GM10248 (cell line): Measurements from ENCODE around the gene BAIAP2.

Source experiments
- CTCF ChIA-PET: fragments of 300-600 bp; sonication (Branson Sonifier 250); formaldehyde crosslinking; extraction: SDS; loops from one replicate; lab custom pipeline; 2021; ENCODE audit warnings: antibody characterized with exemption; lab: Yijun Ruan, JAX
- POLR2A ChIA-PET: fragments of 350-650 bp; sonication (Branson Sonifier 250); formaldehyde crosslinking; extraction: SDS; loops from one replicate; lab custom pipeline; 2020; ENCODE audit warnings: antibody characterized with exemption; lab: Yijun Ruan, JAX
- DNase-seq: peaks from one replicate; pipeline ENCODE4 v3.0.0; 2012; ENCODE audit errors: extremely low spot score
- TF ChIP-seq, protein P1 (sequence below): IDR thresholded peaks from 2 replicates; pipeline ENCODE4 v1.5.1; 2012; ENCODE audit warnings: mild to moderate bottlenecking, low read depth; ENCODE audit errors: extremely low read depth, missing control alignments, control extremely low read depth

BAIAP2 gene

DNA sequence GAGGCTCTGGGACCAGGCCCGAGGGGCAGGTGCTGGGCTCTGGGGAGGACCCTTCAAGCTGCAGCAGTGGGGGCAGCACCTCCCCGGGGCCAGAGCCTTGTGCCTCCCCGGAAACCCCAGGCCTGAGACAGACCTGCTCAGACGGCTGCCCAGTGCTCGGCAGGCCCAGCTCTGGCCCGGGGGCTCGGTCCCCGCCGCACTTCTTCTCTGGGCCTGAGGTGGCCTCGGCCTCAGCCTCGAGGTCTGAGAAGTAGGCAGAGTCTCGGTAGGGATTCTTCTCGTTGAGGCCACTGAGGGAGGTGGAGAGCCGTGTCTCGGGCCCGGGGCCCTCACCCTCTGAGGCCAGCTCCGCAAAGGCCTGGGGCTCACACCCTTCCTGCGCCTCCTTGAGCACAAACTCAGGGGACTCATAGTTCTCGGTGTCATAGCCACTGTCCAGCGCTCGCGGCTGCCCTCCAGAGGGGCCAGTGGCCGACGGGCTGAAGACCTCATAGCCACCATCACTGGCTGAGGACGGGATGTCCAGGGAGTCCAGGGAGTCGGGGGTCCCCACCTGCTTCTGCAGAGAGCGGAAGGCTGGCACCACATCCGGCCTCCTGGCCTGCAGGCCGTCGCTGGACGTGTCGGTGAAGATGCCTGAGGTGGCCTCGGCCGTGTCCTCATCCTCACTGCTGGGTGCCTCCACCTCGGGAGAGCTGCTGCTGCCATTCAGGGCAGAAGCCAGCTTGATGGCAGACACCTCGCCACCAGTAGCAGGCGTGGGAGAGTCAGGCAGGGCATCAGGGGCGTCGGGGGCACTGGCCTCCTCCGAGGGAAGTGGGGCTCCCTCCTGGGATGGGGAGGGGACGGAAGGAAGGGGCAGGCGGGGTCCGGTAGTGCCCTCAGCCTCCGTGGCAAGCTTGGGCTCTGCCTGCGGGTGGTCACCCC lies 86.0 kb downstream of the BAIAP2 start:
- TF ChIP-seq, protein P1, sequence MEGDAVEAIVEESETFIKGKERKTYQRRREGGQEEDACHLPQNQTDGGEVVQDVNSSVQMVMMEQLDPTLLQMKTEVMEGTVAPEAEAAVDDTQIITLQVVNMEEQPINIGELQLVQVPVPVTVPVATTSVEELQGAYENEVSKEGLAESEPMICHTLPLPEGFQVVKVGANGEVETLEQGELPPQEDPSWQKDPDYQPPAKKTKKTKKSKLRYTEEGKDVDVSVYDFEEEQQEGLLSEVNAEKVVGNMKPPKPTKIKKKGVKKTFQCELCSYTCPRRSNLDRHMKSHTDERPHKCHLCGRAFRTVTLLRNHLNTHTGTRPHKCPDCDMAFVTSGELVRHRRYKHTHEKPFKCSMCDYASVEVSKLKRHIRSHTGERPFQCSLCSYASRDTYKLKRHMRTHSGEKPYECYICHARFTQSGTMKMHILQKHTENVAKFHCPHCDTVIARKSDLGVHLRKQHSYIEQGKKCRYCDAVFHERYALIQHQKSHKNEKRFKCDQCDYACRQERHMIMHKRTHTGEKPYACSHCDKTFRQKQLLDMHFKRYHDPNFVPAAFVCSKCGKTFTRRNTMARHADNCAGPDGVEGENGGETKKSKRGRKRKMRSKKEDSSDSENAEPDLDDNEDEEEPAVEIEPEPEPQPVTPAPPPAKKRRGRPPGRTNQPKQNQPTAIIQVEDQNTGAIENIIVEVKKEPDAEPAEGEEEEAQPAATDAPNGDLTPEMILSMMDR, result no peak
- ChIA-PET CTCF (no interaction called here), POLR2A (no interaction called here)
- no peak for DNase-seq

DNA sequence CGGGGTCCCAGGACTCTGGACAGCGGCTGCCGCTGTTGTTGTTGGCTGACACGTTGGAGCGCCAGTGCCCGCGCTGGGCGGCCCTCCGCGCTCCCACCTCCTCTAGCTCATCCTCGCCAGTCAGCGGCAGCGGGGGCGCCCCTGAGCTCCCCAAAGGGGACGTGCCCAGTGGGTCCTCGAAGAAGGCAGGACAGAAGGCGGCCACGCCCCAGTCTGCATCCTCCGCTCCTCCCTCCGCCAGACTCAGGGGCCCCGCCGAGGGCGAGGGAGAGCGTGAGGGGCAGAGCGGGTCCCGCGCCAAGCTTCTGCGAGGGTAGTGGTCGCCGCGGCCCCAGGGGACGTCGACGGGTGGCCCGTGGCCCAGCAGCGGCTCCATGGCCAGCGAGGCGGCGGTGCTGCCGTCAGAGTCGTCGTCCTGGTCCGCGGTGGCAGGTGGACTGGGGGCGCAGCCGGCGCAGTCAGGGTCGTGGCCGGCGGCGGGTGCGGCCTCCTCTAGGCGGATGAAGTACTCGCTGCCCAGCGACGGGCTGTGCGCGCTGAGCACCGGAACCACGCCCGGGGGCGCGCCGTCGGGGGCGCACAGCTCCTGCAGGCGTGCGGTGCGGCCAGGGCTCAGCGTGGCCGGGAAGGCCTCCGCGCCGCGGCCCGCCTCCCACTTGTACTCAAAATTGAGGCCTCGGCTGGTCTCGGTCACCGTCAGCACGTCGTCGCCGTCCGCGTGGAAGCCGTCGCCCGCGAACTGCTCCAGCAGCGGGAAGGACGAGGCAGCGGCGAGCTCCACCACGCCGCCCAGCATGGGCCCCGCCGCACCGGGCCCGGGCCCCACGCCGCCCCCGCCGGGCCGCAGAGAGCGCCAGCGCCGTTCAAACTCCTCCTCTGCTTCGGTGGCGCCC lies 87.1 kb downstream of the BAIAP2 start:
- ChIA-PET CTCF (no interaction called here), POLR2A (no interaction called here)
- no peak for DNase-seq
- TF ChIP-seq, protein P1, result no peak

DNA sequence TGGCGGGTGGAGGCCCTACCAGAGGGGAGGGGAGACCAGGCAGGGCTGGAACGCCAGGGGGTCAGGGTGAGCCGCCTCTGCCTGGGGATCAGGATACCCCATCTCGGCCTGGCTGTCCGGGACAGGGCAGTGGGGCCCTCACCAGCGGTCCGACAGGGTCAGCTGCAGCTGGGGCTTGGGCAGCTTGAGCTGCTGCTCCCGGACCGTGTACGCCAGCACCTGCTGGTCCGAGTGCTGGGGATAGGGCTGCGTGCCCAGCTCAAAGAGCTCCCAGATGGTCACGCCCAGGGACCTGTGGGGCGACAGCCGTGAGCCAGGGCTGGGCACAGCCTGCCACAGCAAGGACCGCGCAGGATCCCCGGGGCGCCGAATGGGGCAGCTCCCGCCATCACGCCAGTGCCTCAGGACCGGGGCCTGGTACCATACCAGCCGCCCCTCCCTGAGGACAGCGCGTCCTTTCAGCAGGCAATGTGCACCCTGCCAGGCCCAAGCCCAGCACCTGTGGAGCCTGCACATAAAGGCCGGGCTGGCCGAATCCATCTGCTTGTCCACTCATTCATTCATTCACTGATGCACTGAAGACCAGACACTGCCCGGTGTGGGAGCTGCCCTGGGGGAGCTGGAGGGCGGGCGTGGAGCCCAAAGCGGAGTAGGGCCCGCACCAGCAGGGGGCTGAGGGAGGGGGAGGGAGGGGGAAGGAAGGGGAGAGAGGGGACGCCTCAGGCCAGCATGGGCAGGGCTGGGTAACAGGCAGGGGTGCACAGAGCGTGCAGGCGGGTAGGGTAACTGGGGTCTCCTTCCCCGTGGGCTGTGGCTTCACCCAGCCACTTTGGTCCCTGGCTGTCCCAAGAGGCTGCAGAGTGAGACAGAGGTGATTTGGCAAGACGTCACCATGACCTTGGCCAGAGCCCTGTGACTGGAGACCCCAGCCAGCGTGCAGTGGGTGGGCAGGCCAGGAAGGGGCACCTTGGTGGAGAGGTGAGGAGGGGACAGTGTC lies 88.4 kb downstream of the BAIAP2 start:
- ChIA-PET CTCF (no interaction called here), POLR2A (no interaction called here)
- TF ChIP-seq, protein P1, result no peak
- no peak for DNase-seq

DNA sequence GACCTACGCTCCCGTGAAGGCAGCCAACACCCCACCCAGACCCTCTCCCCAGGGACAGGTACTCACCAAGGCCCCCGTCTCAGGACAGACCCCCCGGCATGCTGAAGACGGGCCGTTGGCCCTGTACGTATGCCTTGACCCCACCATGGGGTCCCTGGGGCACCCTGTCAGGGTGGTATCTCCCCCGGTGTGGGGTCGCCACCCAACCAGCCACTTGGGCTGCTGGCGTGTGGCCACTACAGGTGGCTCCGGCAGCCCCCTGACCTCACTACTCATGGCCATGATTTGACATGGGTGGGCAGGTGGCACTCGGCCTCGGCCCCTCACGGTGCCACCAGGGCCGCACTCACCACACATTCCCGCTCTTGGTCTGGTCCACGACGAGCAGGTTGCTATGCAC lies 89.4 kb downstream of the BAIAP2 start:
- TF ChIP-seq, protein P1, result no peak
- ChIA-PET CTCF (no interaction called here), POLR2A (no interaction called here)
- DNase-seq, result no peak

DNA sequence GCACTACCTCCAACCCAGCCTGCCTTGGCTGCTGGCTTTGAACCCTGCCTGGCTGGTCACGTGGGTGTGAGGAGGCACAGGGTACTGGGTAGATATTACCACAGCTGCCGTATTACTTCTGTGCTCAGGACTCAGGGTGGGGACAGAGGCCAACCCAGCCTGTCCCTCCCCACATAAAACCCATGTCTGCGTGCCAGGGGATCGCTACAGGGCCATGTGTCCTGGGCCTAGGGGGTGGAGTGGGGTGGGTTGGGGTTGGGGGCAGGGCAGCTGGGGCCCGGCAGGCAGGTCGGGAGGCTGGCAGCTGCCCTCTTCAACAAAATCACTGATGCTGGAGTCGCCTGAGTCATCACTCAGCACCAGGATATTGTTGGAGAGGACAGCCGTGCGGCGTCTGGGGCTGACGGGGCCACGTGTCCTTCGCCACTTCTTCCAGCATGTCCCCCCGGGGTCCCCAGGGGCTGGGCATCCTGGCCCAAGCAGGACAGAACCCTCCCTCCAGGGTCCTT lies 90.7 kb downstream of the BAIAP2 start:
- DNase-seq, result no peak
- TF ChIP-seq, protein P1, result no peak
- ChIA-PET POLR2A (no interaction called here), CTCF (interaction anchor here (1.0 kb wide), 2 partner anchors 8 to 22 kb away, joined by 3 read pairs; no protein-coding TSS in a partner anchor)
